Testis (tissue), 2 donors: ENCODE results near the gene SPSB3.

Experiments
- CTCF ChIP-seq, 3 experiments: fragments of 450-650 bp in 2 of 3; fragments of 200-600 bp in 1 of 3; sonication (generic) in 1 of 3; IDR thresholded peaks; one replicate each; pipeline ENCODE4 v1.5.1; 2016 to 2019; ENCODE audit warnings: antibody characterized with exemption in 3 of 3, mild to moderate bottlenecking in 2 of 3, moderate library complexity in 1 of 3
- POLR2A ChIP-seq: fragments of 450-650 bp; IDR thresholded peaks from one replicate; pipeline ENCODE4 v1.6.1; 2017; ENCODE audit warnings: antibody characterized with exemption, mild to moderate bottlenecking, moderate library complexity

DNA sequence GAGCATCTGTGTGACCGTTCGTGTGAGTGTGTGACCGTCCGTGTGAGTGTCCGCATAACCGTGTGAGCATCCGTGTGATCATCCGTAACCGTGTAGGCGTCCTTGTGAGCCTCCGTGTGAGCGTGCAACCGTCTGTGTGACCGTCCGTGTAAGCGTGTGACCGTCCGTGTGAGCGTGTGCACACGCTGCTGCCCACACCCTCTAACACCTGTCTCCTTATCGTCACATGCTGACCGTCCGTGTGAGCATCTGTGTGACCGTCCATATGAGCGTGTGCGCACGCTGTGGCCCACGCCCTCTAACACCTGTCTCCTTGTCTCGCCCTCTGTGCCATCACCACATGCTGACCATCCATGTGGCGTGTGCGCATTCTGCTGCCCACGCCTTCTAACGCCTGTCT lies 42.1 kb downstream of the SPSB3 start:
- TF ChIP-seq CTCF (IDR thresholded peaks at IDR 0.05) (no peak), POLR2A (no peak)
